HepG2 (cell line): ENCODE data around the gene PRR35. TPM values are rescaled to one million over a fixed set of nuclear protein-coding genes. Genes with fewer than 3 reads are reported as not detected.

Experiments used
- GATAD1 ChIP-seq: IDR thresholded peaks from 2 replicates; pipeline ENCODE4 v1.6.1; 2016; ENCODE audit warnings: missing genetic modification reagents, missing compliant biosample characterization
- HMGXB4 ChIP-seq, 2 experiments: sonication (generic) in 1 of 2; formaldehyde crosslinking in 1 of 2; IDR thresholded peaks; 2 replicates each; pipeline versions ENCODE4 v1.4.0 to v1.6.1; 2018 to 2020; ENCODE audit warnings: missing genetic modification reagents in 2 of 2, borderline replicate concordance in 1 of 2, low read depth in 1 of 2, mild to moderate bottlenecking in 1 of 2, missing biosample characterization in 1 of 2
- MYPOP ChIP-seq: sonication (generic); formaldehyde crosslinking; IDR thresholded peaks from 2 replicates; pipeline ENCODE4 v1.8.1; 2023; ENCODE audit warnings: mild to moderate bottlenecking, moderate library complexity, missing genetic modification reagents
- SMYD3 ChIP-seq: sonication (generic); formaldehyde crosslinking; IDR thresholded peaks from 2 replicates; pipeline ENCODE4 v1.8.1; 2023; ENCODE audit warnings: mild to moderate bottlenecking, missing genetic modification reagents
- SOX5 ChIP-seq: IDR thresholded peaks from 2 replicates; pipeline ENCODE4 v1.6.1; 2016; ENCODE audit warnings: borderline replicate concordance
- SSRP1 ChIP-seq: IDR thresholded peaks from 2 replicates; pipeline ENCODE4 v1.6.1; 2016; ENCODE audit warnings: control low read depth
- TAF15 ChIP-seq: fragments of 200-400 bp; formaldehyde crosslinking; IDR thresholded peaks from one replicate; pipeline ENCODE4 v1.6.1; 2018; ENCODE audit warnings: mild to moderate bottlenecking, low read depth, low read length; ENCODE audit not compliant: poor library complexity, severe bottlenecking
- UBTF ChIP-seq: sonication (generic); formaldehyde crosslinking; IDR thresholded peaks from 2 replicates; pipeline ENCODE4 v1.4.0; 2020; ENCODE audit warnings: mild to moderate bottlenecking, missing genetic modification reagents
- ZBTB7B ChIP-seq: sonication (generic); formaldehyde crosslinking; IDR thresholded peaks from 2 replicates; pipeline ENCODE4 v1.4.0; 2020; ENCODE audit warnings: missing genetic modification reagents
- ZFX ChIP-seq: sonication (generic); formaldehyde crosslinking; IDR thresholded peaks from 2 replicates; pipeline ENCODE4 v1.4.0; 2020; ENCODE audit warnings: mild to moderate bottlenecking, low read depth, missing genetic modification reagents, moderate library complexity
- ZNF260 ChIP-seq: sonication (generic); formaldehyde crosslinking; IDR thresholded peaks from 2 replicates; pipeline ENCODE4 v1.4.0; 2020; ENCODE audit warnings: missing genetic modification reagents, low read depth, mild to moderate bottlenecking, borderline replicate concordance
- ZNF414 ChIP-seq: sonication (generic); formaldehyde crosslinking; IDR thresholded peaks from 2 replicates; pipeline ENCODE4 v1.5.0; 2020; ENCODE audit warnings: missing genetic modification reagents
- ZNF543 ChIP-seq: sonication (generic); formaldehyde crosslinking; IDR thresholded peaks from 2 replicates; pipeline ENCODE4 v1.4.0; 2020; ENCODE audit warnings: mild to moderate bottlenecking, missing genetic modification reagents
- ZNF687 ChIP-seq: sonication (generic); formaldehyde crosslinking; IDR thresholded peaks from 2 replicates; pipeline ENCODE4 v1.5.1; 2020; ENCODE audit warnings: mild to moderate bottlenecking, missing genetic modification reagents, moderate library complexity
- ZNF879 ChIP-seq: sonication (generic); formaldehyde crosslinking; IDR thresholded peaks from 2 replicates; pipeline ENCODE4 v1.8.1; 2023; ENCODE audit warnings: missing genetic modification reagents
- polyA plus RNA-seq, 8 experiments: library from polyadenylated mRNA; depleted of rRNA in 3 of 8; stranded (reverse) in 7 of 8; unstranded in 1 of 8; fragments of >200 nt; fragmentation: Illumina TruSeq in 4 of 8; extraction: Trizol in 4 of 8; gene quantifications; 2 replicates each; pipeline versions ENCODE4 v1.2.1 to v1.2.3, GENCODE V29; 2011 to 2016; ENCODE audit warnings: low read depth in 4 of 8, missing spikeins in 1 of 8, mixed read lengths in 1 of 8; ENCODE audit not compliant: insufficient read depth in 1 of 8
- total RNA-seq, 5 experiments: library from RNA; depleted of rRNA; stranded (reverse); fragments of >200 nt; fragmentation: Illumina TruSeq; extraction: Trizol; gene quantifications; 2 replicates each; pipeline ENCODE4 v1.2.3, GENCODE V29; 2016; ENCODE audit warnings: low read depth in 1 of 5
- TF ChIP-seq, protein P1 (sequence below): sonication (generic); formaldehyde crosslinking; IDR thresholded peaks from 2 replicates; pipeline ENCODE4 v1.8.0; 2022; ENCODE audit warnings: mild to moderate bottlenecking, missing genetic modification reagents

The PRR35 gene
- total and polyA plus RNA-seq, 2 of the 13 experiments (the other 11 are each of a cell fraction or from before 2014, with no cell fraction given) = 0.07 to 0.16 TPM

- TF ChIP-seq ZNF414 (CRISPR knock-in tag) (no peak), SMYD3 (CRISPR knock-in tag) (no peak), TAF15 (peak; percentile 46), SOX5 (no peak), GATAD1 (CRISPR knock-in tag) (no peak), ZBTB7B (CRISPR knock-in tag) (0 out of 2 replicates have a peak, but pooled peaks have one; percentile 36), SSRP1 (CRISPR knock-in tag) (no peak), ZNF879 (CRISPR knock-in tag) (no peak), HMGXB4 (CRISPR knock-in tag; IDR thresholded peaks at IDR 0.05; ENCODE audit: borderline replicate concordance in 1 of 2, low read depth in 1 of 2) (peak in 1 of 2 experiments; percentile 35; a peak in 1 of 4 replicates), ZNF543 (CRISPR knock-in tag) (no peak), ZNF687 (CRISPR knock-in tag) (peak; percentile 71), ZNF260 (CRISPR knock-in tag) (no peak), UBTF (CRISPR knock-in tag) (no peak; the same call in 1 of the 2 replicates), MYPOP (no peak), ZFX (CRISPR knock-in tag) (peak; percentile 56; the same call in 1 of the 2 replicates)
- TF ChIP-seq, protein P1, sequence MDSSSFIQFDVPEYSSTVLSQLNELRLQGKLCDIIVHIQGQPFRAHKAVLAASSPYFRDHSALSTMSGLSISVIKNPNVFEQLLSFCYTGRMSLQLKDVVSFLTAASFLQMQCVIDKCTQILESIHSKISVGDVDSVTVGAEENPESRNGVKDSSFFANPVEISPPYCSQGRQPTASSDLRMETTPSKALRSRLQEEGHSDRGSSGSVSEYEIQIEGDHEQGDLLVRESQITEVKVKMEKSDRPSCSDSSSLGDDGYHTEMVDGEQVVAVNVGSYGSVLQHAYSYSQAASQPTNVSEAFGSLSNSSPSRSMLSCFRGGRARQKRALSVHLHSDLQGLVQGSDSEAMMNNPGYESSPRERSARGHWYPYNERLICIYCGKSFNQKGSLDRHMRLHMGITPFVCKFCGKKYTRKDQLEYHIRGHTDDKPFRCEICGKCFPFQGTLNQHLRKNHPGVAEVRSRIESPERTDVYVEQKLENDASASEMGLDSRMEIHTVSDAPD (CRISPR knock-in tag) = no peak
Observed at GRCh38 chr16:528111-529011, 31.8 kb upstream of the PRR35 start (continued).
